Activated CD4-positive, alpha-beta T cell treated with anti-CD3 and anti-CD28 coated beads for 24 hours (primary cell): Measurements from ENCODE around the gene AP4M1.

Experiments
- DNase-seq, 2 donors: peaks; one replicate each; pipeline ENCODE4 v3.0.0-alpha.2; 2020; ENCODE audit warnings: low read depth in 2 of 2

AP4M1 gene

DNA sequence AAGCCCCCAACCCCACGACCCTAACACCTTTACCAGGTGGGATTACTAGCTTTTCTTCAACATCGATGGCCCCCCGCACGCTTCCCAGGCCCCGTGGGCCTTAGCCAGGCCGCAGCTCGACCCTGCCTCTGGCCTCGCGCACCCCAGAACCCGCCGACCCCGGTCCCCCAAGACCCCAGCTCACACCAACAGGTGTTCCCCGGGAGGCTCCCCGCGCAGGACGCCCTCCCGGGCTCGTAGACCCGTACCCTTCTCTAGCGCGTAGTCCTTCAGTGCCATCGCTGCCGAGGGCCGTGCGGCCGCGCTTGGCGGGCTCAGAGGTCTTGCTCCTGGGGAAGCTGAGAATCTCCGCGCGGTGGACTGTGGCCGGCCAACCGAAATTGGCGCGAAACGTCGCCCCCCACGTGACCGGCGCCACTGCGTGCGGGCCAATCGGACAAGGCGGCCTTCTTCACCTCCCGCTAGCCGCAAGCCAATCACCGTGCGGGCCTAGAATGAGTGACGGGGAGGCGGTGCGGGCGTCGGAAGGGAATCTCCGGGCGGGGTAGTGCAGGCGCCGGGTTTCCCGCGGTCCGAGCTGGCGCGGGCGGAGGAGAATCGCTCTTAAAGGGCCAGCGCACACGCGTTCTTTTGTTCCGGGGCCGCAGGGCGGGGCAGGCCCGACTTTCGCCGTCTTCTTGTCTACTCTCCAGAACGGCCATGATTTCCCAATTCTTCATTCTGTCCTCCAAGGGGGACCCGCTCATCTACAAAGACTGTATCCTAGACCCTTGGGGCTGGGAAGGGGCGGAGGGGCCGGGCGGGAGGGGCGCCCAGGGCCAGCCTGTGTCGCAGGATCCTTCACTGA is at the start of gene AP4M1, which contains the start of gene MCM7:
TSS of gene AP4M1 (plus strand) at position 628 of the 847 bp plus-strand sequence. CDS start at position 700, 72 bp downstream.
TSS of gene MCM7 (minus strand) at position 382 of the 847 bp plus-strand sequence. CDS start at position 279, 103 bp downstream.
- DNase-seq = peak; percentile 95 to 96

GRCh38 chr7:100053215-100053614 is 48.2 kb upstream of the AP4M1 start:
- DNase-seq = peak in 1 of 2 donors; percentile 7

DNA sequence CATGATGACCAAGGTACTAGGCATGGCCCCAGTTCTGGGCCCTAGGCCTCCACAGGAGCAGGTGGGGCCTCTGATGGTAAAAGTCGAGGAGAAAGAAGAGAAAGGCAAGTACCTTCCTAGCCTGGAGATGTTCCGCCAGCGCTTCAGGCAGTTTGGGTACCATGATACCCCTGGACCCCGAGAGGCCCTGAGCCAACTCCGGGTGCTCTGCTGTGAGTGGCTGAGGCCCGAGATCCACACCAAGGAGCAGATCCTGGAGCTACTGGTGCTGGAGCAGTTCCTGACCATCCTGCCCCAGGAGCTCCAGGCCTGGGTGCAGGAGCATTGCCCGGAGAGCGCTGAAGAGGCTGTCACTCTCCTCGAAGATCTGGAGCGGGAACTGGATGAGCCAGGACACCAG is 44.4 kb upstream of the AP4M1 start:
- DNase-seq = no peak

GRCh38 chr7:100059251-100059739 is 42.1 kb upstream of the AP4M1 start:
- DNase-seq = no peak

GRCh38 chr7:100061518-100062193 is 39.8 kb upstream of the AP4M1 start:
- no peak for DNase-seq

GRCh38 chr7:100063376-100063775 is 38.1 kb upstream of the AP4M1 start:
- DNase-seq = no peak

DNA sequence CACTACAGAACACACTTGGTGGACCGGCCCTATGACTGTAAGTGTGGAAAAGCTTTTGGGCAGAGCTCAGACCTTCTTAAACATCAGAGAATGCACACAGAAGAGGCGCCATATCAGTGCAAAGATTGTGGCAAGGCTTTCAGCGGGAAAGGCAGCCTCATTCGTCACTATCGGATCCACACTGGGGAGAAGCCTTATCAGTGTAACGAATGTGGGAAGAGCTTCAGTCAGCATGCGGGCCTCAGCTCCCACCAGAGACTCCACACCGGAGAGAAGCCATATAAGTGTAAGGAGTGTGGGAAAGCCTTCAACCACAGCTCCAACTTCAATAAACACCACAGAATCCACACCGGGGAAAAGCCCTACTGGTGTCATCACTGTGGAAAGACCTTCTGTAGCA is 37.3 kb upstream of the AP4M1 start:
- DNase-seq = no peak

- no peak for DNase-seq
Observed at GRCh38 chr7:100065452-100066186, 35.8 kb upstream of the AP4M1 start.

GRCh38 chr7:100066953-100067352 is 34.5 kb upstream of the AP4M1 start:
- DNase-seq = no peak

DNA sequence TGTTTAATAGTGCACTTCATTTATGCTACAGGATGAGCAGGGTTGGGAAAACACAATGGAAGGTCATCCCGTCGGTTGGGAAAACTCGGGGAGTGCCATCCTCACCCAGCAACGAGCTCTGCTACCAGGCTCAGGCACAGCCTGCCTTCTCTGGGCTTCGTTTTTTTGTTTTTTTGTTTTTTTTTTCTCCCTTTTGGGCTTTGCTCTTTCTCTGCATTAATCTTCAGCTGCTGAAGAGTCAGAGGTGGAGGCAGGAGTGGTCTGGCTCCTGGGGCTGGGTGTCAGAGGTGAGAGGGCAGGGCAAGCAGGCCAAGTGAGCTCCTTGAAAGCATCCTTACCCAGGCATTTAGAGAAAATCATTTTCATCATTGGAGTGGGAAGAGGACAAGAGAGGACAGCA is 31.5 kb upstream of the AP4M1 start:
- DNase-seq = no peak

- DNase-seq = no peak
Observed at GRCh38 chr7:100071018-100071723, 30.3 kb upstream of the AP4M1 start.

DNA sequence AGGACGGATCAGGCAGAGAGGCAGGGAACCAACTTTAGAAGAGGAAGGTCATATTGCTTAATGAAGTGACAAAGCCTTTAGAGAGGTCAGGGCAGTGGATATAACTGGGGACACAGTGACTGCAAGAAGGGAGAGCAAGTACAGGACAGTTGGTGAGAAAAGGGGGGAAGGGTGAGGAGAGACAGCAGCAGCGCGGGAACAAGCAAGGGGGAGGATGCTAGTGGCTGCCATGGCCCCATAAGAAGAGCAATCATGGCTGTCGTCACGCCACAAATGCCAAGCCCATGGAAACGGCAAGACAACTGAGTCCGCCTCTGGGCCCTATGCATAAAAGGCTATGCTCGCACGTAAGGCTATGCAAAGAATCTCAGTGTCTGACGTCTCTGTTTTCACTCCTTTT is 29.0 kb upstream of the AP4M1 start:
- no peak for DNase-seq

- no peak for DNase-seq
Observed at GRCh38 chr7:100074841-100075240, 26.6 kb upstream of the AP4M1 start.

DNA sequence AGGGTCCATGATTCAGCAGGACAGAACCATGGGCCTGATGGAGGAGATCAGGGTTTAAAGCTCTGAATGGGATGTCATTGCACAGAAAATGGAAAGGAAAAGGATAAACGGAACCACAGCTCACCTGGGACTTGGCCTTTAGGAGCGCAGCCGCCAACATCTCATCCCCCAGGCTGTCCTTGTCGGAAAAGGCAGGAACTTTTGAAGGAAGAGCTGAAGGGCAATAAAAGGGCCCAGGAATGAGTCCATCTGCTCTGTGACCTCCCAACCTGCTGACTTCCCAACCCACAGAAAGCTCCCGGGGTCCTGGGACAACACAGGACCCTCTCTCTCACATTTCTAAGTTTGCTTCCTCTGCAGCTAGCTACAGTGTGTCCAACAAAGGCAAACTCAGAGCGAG is 26.0 kb upstream of the AP4M1 start:
- no peak for DNase-seq

DNA sequence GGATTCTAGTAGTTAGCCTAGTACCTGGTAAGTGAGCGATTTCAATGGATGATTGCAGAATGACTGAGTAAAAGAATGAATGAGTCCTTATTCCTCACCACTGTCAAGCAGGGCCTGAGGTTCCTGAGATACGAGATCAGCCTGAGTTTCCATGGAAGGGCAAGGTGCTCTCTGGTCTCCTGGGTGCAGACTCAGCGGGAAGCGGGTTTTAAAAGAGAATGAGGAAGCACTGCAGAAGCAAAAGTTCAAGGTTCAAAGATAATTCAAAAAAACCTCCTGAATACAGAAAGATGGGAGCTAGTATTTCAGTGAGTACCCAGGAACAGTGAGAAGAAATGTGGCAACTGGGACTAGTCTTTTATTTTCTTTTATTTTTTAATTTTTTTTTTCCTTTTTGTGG is 24.2 kb upstream of the AP4M1 start:
- DNase-seq = no peak

GRCh38 chr7:100079024-100079560 is 22.4 kb upstream of the AP4M1 start:
- DNase-seq = no peak

GRCh38 chr7:100080907-100081534 is 20.4 kb upstream of the AP4M1 start:
- no peak for DNase-seq

GRCh38 chr7:100081535-100082102 is 19.8 kb upstream of the AP4M1 start, which contains the start of gene ZNF3:
Gene ZNF3 (minus strand): TSS chr7:100081723. CDS start chr7:100077357, 4,366 bp downstream.
- peak; percentile 96 to 97 for DNase-seq

DNA sequence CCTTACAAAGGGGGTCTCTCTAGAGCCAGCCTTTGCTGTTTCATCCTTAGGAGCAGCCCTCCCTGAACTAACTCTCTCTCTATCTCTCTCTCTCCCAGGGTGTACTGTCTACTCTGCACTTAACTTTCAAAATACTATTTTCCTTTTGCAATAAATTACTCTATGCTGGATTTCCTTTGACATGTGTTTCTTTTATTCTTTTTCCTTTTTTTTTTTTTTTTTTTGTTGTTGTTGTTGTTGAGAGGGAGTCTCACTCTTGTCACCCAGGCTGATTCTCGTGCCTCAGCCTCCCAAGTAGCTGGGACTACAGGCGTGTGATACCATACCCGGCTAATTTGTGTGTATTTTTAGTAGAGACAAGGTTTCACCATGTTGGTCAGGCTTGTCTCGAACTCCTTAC is 18.5 kb upstream of the AP4M1 start:
- DNase-seq = no peak

DNA sequence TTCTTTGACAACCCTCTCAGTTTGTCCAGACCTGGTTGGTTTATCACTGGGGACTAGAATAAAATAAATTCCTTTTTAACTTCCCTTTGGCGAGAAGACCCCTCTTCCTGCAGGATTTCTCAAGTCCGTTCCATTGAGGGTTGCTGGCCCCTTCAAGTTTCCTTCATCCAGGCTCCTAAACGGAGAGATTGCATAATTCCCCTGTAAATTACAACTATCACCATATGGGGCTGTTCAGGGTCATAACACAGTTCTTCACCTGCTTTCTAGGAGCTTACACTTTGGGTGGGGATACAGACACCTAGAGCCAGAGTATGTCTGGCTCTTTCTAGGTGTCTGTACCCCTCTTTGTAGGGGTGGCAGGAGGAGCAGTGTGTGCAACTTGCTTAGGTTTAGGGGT is 15.9 kb upstream of the AP4M1 start:
- DNase-seq = no peak
